ENCODE results near the gene NLRX1. TPM values are rescaled to one million over a fixed set of nuclear protein-coding genes. Genes with fewer than 3 reads are reported as not detected.

NLRX1 gene
- total RNA-seq, 4 donors from 2014 or later, result 8.3 to 28.6 (median 21.3) TPM

DNA sequence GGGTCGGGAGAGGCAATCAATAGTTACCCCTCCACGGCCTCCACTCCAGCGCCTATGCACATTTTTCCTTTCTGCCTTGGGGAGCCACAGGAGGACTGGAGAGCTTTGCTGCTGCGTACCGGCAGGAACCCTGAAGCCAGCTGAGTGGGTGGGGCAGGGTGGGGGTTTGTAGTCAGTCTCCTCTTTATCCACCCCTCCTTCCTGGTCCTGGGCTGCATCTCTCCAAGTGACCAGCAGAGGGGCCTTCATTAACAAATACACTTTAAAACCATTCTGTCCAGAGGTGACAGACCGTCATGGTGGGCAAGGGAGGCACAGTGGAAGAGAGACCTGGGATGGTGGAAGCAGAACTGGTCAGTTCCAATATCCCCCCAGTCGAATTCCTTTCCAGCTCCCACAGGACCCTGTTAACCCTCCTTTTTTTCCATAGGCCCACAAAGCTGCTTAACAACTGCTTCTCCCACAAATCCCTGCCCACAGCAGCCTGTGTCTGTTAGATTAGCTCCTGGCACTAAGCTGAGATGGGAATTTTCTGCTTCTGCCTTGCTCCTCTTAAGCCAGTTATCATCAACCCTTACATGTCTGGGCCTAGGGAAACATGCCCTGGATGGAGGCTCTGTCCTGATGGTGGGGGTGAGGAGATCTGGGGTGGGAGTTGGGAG lies 23.6 kb upstream of the NLRX1 start:
- Histone ChIP-seq H3K27ac (no peak overlapping the region), H3K4me1 (peaks cover 0 to 15% (median 8%) of the 10 kb centered on the region in 4 donors), H3K4me3 (no peak overlapping the region), H3K9me3 (no peaks in the 10 kb centered on the region), H3K27me3 (peaks cover 4 to 8% of the 10 kb centered on the region in 2 donors), H3K36me3 (no peaks in the 10 kb centered on the region)
- DNase-seq, result peak; percentile 51 to 85 (median 72)
- TF ChIP-seq POLR2A (IDR thresholded peaks at IDR 0.05) (no peak), CTCF (IDR thresholded peaks at IDR 0.05) (peak in 5 of 6 experiments; percentile 42 to 66 (median 62))

DNA sequence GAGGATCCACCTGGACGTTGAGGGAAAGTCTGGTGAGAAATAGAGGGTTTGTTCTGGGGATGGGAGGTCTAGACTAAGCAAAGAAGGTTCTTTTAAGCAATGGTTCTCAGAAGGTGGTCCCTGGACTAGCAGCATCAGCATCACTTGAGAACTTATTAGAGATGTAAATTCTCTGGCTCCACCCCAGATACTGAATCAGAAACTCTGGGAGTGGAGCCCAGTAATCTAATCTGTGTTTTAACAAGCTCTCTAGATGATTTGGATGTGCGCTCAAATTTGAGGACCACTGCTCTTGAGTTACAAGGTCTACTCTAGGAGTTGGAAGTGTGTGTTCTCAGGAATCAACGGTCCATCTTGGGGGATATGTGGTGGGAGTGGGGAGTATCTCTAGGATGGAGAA lies 23.0 kb upstream of the NLRX1 start:
- Histone ChIP-seq H3K4me1 (peaks cover 0 to 15% (median 8%) of the 10 kb centered on the region in 4 donors), H3K9me3 (no peaks in the 10 kb centered on the region), H3K36me3 (no peaks in the 10 kb centered on the region), H3K27ac (no peak overlapping the region), H3K4me3 (no peak overlapping the region), H3K27me3 (peaks cover 4 to 11% of the 10 kb centered on the region in 2 donors)
- no peak for TF ChIP-seq CTCF (IDR thresholded peaks at IDR 0.05)
- TF ChIP-seq POLR2A (IDR thresholded peaks at IDR 0.05), result no peak
- DNase-seq, result no peak

DNA sequence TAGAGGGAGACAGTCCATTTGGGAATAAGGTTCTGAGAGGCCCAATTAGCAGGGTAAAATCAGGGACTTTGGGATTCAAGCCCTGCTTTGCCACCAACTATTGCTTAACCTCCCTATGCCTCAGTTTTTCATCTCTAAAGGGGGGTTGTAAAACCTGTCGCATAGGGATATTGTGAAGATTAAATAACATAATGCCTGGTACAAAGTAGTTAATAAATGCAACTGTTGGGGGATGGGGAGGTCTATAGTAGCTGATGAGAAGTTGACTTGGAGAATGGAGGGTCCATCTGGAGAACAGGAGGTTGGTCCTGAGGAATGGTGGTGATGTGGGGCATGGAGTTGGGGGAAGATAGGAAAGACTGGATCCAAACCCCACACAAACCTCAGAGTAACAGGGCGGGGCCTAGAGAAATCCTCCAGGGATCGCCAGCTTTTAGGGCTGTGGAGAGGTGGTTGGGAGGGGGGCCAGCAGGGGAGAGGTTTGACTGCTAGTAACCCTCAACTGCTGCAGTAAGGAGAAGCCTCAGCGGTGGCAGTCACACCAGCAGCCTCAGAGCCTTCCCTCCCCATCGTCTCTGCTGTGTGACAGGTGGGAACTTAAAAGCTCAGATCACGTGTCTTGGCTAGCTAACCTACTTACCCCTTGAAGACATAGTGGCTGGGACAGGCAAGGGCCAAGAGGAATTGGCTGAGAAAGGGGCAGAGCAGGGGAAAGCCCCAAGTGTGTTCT lies 20.8 kb upstream of the NLRX1 start:
- no peak for DNase-seq
- H3K27ac ChIP-seq, result no peak overlapping the region

DNA sequence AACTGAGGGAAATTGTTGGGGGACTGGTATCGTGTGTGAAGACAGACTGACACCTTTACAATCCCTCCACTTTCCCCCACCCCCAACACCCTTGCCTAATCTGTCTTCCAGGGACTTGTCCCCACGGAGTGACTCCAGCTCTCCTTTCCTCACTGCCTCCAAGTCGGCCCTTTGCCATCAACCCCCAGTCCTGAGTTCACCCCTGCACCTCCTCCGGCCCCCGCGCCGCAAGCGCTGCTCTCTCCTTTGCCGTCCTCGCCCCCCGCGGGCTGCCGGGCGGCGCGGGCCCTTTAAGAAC lies 19.9 kb upstream of the NLRX1 start:
- H3K4me1 ChIP-seq, result peaks cover 0 to 15% (median 8%) of the 10 kb centered on the region in 4 donors
- no peaks in the 10 kb centered on the region for H3K36me3 ChIP-seq
- no peak for TF ChIP-seq POLR2A (IDR thresholded peaks at IDR 0.05)
- no peak for TF ChIP-seq CTCF (IDR thresholded peaks at IDR 0.05)
- peak overlapping the region; percentile 38 to 75 (median 65) for H3K4me3 ChIP-seq
- no peaks in the 10 kb centered on the region for H3K9me3 ChIP-seq
- no peak for DNase-seq
- no peak overlapping the region for H3K27ac ChIP-seq
- H3K27me3 ChIP-seq, result peaks cover 4 to 11% of the 10 kb centered on the region in 2 donors

More for the DNA sequence above, 20.8 kb upstream of the NLRX1 start:
- peaks cover 4 to 11% of the 10 kb centered on the region in 2 donors for H3K27me3 ChIP-seq
- H3K4me1 ChIP-seq, result peaks cover 0 to 15% (median 8%) of the 10 kb centered on the region in 4 donors
- no peaks in the 10 kb centered on the region for H3K9me3 ChIP-seq
- no peaks in the 10 kb centered on the region for H3K36me3 ChIP-seq
- H3K4me3 ChIP-seq, result no peak overlapping the region
- TF ChIP-seq CTCF (IDR thresholded peaks at IDR 0.05), result no peak
- no peak for TF ChIP-seq POLR2A (IDR thresholded peaks at IDR 0.05)

DNA sequence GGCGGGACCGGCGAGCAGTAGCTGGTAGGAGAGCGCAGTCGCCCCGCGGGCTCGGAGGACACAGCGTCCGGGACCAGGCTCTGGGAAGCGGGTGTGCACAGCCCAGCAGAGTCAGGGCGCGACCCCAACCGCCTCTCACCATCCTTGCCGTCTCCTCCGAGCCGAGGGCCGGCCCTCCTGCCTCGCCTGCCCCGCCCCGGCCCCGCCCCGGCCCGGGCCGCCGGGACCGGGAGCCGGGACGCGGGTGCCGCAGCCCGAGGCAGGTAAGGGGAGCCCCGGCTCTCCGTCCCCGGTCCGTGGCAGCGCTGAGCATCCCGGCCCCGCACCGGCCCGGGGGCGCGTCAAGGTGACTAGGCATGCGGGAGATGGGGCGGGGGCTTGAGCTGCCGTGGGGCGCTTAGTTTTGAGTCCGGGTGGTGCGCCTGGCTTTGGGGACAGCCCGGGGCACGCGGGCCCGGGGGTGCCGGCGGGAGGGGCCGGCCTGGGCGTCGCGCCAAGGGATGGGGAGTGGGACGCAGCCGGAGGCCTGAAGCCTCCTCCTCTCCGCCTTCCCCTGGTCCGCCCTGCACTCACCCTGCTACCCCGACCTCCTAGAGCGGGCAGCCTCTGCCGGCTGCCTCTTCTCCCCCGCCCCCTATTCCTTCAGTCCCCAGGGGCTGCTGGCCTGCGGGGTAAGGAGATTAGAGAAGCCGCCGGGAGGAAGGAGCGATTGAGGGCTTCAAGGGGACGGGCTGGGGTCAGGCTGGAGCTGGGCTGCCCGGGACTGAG lies 19.3 kb upstream of the NLRX1 start, which contains the start of gene ABCG4:
ABCG4 (plus strand) TSS at position 35 of the 768 bp plus-strand sequence. CDS start 914 bp downstream, outside the sequence.
- peak in 1 of 3 donors; percentile 17 for DNase-seq
- H3K4me3 ChIP-seq, result peak within 1 kb of the TSS; percentile 38 to 75 (median 65)
- H3K36me3 ChIP-seq, result no peaks in the 10 kb centered on the region
- peaks cover 0 to 15% (median 8%) of the 10 kb centered on the region in 4 donors for H3K4me1 ChIP-seq
- no peak within 1 kb of the TSS for H3K27ac ChIP-seq
- no peak for TF ChIP-seq POLR2A (IDR thresholded peaks at IDR 0.05)
- TF ChIP-seq CTCF (IDR thresholded peaks at IDR 0.05), result no peak
- peaks cover 4 to 11% of the 10 kb centered on the region in 2 donors for H3K27me3 ChIP-seq
- no peaks in the 10 kb centered on the region for H3K9me3 ChIP-seq
